ENCODE measurements around the gene FADD.
"Not testable (repeated sequence)": the region's sequence is repeated elsewhere in the genome, so short reads cannot be mapped to it uniquely, and the experiment has no call there.

The FADD gene

DNA sequence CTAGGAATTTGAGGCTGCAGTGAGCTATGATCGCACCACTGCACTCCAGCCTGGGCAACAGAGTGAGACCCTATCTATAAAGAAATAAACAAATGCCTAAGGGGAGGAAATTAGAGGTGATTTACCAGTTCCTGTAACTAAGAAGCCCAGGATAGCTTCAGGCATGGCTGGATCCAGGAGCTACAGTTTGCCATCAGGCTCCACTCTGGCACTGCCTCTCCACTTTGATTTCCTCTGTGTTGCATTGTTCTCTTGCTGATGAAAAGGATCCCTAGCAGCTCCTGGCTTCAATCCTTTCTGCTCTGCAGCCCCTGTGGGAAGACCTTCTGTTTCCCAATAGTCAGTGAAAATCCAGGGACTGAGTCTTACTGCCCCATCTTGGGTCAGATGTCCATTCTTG lies 20.1 kb upstream of the FADD start:
- no peak for DNase-seq

DNA sequence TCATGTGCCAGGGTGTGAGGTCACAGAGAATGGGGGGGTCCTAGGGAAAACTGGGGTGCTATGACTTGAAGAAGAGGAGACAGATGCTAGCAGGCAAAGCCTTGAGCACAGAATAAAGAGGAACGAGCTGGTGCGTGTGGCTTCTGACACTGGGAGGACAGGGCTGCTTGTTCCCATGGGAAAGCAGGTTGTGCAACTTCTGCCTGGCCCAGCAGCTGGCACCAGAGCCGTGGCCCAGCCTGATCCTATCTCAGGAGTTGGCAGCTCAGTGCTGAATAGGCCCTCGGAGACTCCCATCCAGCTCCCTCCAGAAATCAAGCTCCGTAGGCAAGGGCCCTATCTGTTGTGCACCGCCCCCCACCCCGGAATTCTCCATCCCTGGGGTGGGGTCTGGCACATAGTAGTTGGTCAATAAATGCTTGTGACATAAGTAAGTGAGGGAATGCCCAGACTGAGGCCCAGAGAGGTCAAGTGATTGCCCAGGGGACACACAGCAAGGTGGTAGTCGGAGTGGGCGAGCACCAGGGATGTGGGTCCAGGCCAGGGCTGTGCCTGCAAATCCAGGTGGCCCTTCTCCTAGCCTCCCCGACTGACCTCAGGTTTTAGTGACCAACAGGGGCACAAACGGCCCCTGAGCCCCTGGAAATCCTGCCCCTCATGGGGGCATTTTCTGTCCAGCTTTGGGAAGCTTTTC lies 19.5 kb upstream of the FADD start:
- no peak for DNase-seq

DNA sequence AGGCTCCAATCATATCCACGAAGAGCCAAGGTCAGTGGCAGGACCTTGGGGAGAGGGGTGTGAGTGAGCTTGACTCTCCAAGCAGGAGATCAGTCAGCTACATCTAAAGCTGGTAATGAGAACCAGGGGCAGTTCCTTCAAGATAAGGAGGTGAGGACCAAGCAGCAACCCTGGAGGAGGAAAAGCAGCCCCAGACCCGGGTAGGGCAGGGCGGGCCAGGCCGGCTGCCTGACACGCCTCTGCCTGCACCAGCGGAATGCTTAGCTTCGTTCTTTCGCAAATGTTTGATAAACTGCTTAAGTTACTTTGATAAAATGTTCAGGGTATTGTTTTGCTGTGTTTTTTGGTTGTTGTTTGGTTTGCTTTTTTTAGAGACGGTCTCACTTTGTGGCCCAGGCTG lies 18.7 kb upstream of the FADD start:
- DNase-seq, result no peak

- no peak for DNase-seq
Measured at GRCh38 chr11:70185348-70186055, 17.6 kb upstream of the FADD start.

GRCh38 chr11:70186420-70186819 lies 16.7 kb upstream of the FADD start:
- DNase-seq, result no peak

GRCh38 chr11:70186936-70187335 lies 16.2 kb upstream of the FADD start:
- no peak for DNase-seq

DNA sequence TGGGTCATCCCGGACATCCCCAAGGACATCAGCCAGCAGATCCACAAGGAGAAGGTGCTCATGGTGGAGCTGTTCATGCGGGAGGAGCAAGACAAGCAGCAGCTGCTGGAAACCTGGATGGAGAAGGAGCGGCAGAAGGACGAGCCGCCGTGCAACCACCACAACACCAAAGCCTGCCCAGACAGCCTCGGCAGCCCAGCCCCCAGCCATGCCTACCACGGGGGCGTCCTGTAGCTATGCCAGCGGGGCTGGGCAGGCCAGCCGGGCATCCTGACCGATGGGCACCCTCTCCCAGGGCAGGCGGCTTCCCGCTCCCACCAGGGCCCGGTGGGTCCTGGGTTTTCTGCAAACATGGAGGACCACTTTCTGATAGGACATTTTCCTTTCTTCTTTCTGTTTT lies 15.3 kb upstream of the FADD start:
- DNase-seq, result no peak

GRCh38 chr11:70189622-70190021 lies 13.5 kb upstream of the FADD start:
- no peak for DNase-seq

GRCh38 chr11:70191495-70192140 lies 11.5 kb upstream of the FADD start:
- DNase-seq, result peak; percentile 50

- no peak for DNase-seq
Measured at GRCh38 chr11:70192666-70193410, 10.3 kb upstream of the FADD start.

GRCh38 chr11:70193411-70194292 lies 9.4 kb upstream of the FADD start:
- DNase-seq, result no peak

DNA sequence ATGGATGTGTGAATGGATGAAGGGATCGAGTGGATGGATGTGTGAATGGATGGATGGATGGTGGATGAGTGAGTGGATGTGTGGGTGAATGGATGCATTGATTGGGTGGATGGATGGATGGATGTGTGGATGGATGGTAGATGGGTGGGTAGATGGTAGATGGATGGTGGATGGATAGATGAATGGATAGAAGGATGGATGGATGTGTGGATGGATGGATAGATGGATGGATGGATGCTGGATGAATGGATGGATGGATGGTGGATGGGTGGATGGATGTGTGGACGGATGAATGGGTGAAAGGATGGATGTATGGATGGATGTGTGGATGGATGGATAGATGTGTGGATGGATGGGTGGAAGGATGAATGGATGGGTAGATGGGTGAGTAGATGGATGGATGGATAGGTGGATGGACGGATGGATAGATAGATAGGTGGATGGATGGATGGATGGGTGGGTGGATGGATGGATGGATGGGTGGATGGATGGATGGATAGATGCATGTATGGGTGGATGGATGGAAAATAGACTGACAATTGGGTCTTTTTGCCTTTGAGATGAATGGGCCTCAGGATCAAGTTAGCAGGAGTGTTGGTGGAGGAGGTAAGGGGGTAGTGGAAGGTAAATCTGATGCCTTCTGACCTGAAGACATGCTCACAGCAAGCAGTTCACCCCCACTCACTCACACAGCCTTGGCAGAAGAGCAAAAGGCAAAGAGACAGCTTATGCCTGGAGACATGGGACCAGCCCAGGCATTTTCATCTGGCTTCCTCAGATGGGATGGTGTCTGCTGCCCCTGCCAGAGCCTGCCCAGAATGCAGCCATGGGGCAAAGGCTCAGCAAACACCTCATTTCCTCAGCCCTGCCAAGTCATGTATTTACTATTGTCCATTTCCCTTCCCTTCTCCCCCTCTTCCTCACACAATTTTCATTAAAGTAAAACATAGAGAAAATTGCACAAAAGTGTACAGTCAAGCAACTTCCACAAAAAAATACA lies 8.0 kb upstream of the FADD start:
- no peak for DNase-seq

DNA sequence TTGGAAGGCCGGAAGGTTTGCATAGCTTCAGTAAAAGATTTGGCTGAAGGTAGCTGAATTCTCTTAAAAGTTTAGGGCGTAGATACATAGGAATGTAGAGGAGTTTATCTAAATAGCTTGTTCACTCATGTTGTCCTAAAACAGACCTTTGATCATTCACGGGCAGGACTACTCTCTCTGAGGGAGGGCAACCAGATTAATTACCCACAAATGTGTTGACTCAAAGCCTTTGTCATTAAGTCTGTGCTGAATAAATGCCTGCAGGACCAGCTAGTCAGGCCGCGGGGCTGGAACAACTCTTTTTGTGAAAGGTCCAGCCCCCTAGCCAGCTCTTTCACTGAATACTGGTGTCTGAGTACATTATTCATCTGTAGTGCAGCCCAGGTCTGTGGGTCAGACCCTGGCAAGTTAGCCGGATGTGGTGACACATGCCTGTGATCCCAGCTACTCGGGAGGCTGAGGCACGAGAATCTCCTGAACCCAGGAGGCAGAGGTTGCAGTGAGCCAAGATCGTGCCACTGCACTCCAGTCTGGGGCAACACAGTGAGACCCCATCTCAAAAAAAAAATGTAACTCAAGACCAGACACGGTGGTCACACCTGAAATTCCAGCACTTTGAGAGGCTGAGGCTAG lies 2.8 kb upstream of the FADD start:
- DNase-seq, result no peak

DNA sequence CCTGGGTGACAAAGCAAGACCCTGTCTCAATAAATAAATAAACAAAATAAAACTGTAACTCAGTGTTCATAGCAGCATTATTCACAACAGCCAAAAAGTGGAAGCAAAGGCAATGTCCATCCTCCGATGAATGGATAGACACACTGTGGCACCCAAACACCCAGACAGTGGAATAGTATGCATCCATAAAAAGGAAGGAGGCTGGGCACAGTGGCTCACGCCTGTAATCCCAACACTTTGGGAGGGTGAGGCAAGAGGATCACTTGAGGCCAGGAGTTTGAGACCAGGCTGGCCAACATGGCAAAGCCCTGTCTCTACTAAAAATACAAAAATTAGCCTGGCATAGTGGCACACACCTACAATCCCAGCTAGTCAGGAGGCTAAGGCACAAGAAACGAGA lies 2.0 kb upstream of the FADD start:
- DNase-seq, result not testable (repeated sequence)

DNA sequence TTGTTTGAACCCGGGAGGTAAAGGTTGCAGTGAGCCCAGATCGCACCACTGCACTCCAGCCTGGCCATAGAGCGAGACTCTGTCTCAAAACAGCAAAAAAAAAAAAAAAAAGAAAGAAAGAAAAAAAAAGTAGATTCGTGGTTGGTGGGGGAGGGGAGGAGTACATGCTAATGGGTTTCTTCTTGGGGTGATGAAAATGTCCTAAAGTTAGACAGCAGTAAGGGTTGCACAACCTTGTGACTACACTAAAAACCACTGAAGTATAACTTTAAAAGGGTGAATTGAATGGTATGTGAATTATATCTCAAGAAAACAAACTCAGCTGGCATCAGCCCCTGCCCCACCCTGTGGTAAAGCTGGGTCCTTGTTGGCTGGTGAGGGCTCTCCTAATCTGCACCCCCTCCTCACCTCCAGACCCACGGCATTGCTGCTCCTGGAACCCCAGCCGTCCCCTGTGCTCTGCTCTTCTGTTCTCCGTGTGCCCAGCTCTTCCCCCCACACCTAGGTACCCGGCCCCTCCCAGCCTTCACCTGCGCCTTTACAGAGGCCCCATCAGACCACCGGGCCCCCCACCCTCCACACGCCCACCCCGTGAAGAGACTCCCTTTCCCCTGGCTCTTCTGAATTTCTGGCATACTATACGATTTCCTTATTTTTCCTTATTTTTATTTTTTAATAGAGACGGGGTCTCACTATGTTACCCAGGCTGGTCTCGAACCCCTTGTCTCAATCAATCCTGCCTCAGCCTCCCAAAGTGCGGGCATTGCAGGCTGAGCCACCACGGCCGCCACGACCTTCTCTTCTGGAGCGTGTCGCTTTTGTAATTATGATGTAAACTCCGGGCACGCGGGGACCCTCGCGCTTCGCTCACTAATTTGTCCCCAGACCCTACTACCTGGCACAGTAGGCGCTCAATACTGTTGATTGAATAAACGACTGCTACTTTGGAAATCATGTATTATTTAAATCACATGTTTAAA lies 924 bp upstream of the FADD start:
- peak; percentile 43 for DNase-seq

DNA sequence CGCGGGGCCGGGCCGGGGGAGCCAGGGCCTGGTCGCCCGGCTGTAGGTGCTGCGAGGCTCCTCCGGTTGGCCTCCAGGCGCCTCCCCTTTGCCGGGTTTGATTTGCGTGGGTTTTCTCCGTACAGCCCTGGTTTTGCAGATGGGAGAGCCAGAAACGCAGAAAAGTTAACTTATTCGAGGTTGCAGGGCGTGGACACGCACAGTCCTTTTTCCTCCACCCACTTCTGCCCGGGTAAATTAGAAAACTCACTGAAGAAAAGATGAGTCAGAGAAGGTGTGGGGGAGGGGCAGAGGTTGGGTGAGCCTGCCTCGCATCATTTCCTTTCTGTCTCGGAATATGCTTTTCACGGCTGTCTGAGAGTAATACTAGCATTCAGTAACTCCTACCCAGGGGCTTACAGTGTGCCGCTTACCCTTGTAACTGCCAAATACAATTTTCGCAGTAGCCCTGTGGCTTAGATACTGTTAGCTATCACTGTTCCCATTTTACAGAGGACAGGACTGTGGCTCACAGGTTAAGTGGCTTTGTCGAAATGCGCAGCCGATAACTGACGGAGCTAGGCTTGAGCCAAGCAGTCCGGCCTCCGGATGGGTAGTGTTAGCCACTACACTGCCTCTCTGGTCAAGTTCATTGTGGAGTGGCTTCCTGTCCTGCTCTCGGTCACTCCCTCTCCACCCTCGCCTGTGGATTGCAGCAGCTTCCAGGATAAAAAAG lies 812 bp downstream of the FADD start:
- peak; percentile 89 for DNase-seq

DNA sequence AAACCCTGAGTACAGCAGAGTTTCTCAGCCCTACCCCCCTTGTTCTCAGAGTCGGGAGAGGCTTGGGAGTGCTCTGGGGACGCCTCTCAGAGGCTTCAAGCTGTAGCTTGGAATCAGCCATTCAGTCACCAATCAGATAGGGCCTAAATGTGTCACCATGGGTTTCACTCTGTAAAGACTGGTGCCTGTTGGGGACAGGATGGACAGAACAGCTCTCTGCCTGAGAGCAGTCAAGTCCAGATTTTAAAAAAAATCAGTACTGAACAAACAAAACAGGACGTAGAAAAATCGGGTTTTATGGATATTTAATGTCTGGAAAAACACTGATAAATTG lies 1.3 kb downstream of the FADD start:
- DNase-seq, result no peak

GRCh38 chr11:70205049-70205725 lies 2.1 kb downstream of the FADD start:
- DNase-seq, result no peak
